Heart left ventricle (tissue), 13 donors: ENCODE data around the gene ORM1.

Experiments
- POLR2A ChIP-seq, 2 donors: fragments of 450-650 bp; IDR thresholded peaks; one replicate each; pipeline ENCODE4 v1.6.1; 2017; ENCODE audit warnings: antibody characterized with exemption in 2 of 2, mild to moderate bottlenecking in 2 of 2, moderate library complexity in 2 of 2
- TF ChIP-seq, protein P1 (sequence below), 12 donors: fragments of 200-600 bp; sonication (generic) in 4 of 12; IDR thresholded peaks; one replicate each; pipeline versions ENCODE4 v1.5.0 to v1.8.0; 2018 to 2022; ENCODE audit warnings: antibody characterized with exemption in 12 of 12, mild to moderate bottlenecking in 5 of 12
- donor health status: ischemic (EF 13 %, LVEDD 7.1; RV severe dilation, severe dysfunction).
- donor health status: DM: no; HTN: yes; CAD: no.
- donor health status: DM: no; HTN: no; CAD: no.
- donor health status: ischemic (EF 25% LVEDD 6.9; RV normal size, moderate dysfunction).
- donor health status: ischemic (EF 25% LVEDD 5.7; RV mildly dilated, moderate dysfunction).
- donor health status: ischemic (EF 35%, LVEDD 5.7; RV mildly dilated, moderate dysfunction).
- donor health status: nonischemic (EF 11% LVEDD 7.7; RV severe dilation, severe dysfunction).
- donor health status: DM: yes; HTN: yes; CAD: no.
- donor health status: PGD.
- donor health status: ischemic (EF 29% LVEDD 5.4; RV normal size, mild dysfunction).
- donor health status: nonischemic (EF 23%, LVEDD 6.1; RV moderate dilation, normal function).

- TF ChIP-seq, protein P1, sequence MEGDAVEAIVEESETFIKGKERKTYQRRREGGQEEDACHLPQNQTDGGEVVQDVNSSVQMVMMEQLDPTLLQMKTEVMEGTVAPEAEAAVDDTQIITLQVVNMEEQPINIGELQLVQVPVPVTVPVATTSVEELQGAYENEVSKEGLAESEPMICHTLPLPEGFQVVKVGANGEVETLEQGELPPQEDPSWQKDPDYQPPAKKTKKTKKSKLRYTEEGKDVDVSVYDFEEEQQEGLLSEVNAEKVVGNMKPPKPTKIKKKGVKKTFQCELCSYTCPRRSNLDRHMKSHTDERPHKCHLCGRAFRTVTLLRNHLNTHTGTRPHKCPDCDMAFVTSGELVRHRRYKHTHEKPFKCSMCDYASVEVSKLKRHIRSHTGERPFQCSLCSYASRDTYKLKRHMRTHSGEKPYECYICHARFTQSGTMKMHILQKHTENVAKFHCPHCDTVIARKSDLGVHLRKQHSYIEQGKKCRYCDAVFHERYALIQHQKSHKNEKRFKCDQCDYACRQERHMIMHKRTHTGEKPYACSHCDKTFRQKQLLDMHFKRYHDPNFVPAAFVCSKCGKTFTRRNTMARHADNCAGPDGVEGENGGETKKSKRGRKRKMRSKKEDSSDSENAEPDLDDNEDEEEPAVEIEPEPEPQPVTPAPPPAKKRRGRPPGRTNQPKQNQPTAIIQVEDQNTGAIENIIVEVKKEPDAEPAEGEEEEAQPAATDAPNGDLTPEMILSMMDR (IDR thresholded peaks at IDR 0.05), result no peak
- TF ChIP-seq POLR2A (IDR thresholded peaks at IDR 0.05), result no peak
These were observed 19.3 kb upstream of the ORM1 start for GRCh38 chr9:114303571-114303970.
